Measurements from ENCODE around the gene NCOA5.

NCOA5 gene

DNA sequence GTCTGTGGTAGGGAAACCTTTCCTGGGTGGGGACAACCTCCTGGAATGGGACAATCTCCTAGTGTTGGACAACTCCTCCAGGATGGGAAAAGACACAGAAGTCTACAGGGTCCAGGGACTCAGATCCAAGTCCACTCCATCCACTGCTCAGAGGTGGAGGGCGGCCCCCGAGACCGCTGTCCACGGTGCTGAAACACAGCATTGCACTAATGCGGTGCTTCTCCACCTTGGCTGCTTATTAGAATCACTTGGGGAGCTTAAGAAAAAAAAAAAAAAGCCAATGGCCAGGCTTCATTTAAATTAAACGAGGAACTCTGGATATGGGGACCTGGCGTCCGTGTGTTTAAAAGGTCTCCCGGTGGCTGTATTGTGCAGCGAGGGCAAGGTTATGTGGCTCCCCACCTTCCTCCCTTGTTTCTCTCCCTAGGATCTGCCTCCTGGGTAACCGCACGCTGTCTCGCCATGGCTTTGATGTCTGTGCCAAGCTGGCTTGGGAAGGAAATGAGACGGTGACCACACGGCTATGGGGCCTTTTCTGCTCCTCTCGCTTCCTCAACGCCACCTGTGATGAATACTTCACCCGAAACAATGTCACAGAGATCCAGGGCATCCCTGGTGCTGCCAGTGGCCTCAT, 48.7 kb downstream of the NCOA5 start:
- no peak for DNase-seq (ENCODE audit: low spot score)

DNA sequence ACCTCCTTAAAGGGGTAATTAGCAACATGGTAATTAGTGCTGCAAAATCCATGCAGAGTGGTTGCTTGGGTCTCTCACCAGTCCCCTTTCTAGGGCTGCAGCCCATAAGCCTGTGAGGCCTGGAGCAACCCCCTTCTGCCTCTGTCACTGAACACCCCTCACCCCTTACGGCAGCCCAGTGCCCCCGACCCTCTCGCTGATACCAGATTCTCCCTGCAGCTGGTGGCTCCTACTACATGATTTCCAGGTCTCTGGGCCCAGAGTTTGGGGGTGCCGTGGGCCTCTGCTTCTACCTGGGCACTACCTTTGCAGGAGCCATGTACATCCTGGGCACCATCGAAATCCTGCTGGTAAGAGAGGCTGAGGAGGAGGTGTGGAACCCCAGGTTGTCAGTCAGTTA, 52.7 kb downstream of the NCOA5 start:
- DNase-seq (ENCODE audit: low spot score): no peak

- peak; percentile 48 for DNase-seq (ENCODE audit: low spot score)
Measured at GRCh38 chr20:46036370-46036769, 53.4 kb downstream of the NCOA5 start.

- DNase-seq (ENCODE audit: low spot score): no peak
Measured at GRCh38 chr20:46035713-46036112, 54.0 kb downstream of the NCOA5 start.

DNA sequence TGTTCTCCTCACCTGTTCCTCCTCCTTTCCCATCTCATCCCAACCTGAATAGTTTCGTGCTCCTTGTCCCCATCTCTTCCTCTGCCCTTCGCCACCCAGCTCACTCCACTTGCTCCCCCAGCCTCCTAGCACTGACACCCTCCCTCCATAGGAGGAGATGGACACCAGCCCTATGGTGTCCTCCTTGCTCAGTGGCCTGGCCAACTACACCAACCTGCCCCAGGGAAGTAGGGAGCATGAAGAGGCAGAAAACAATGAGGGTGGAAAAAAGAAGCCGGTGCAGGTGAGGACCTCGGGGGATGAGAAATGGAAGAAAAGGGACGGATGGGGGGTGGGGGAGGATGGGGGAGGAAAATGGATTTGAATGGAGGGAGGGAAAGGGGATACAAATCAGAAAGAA, 54.5 kb downstream of the NCOA5 start:
- DNase-seq (ENCODE audit: low spot score): no peak

GRCh38 chr20:46034039-46034438, 55.7 kb downstream of the NCOA5 start:
- DNase-seq (ENCODE audit: low spot score): no peak

DNA sequence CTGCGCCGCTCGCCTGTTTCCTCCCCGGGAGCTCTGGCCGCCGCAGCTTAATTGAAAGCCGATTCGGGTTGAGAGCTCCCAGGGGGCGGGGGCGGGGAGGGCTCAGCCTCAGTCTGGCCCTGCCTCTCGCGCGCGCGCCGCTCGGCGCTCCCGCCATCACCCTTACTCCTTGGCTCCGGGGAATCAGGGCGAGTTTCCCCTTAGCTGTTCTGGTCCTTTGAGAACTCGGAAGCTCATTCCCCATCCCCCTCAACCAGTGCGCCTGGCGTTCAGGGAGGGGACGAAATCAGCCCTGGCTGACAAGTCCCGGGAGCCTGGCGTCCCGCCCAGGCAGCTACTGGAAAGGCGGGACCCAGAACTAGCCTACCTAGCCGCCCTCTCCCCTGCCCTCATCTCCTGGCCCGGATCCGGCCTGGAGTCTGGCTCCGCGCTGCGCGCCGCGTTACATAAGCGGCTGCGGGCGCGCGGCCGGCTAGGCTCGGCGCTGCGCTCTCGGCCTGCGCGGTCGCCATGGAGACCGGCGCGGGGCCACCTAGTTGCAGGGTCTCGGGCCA, 58.0 kb downstream of the NCOA5 start:
- peak; percentile 82 for DNase-seq (ENCODE audit: low spot score)

GRCh38 chr20:46031014-46031569, 58.7 kb downstream of the NCOA5 start:
- DNase-seq (ENCODE audit: low spot score): no peak

DNA sequence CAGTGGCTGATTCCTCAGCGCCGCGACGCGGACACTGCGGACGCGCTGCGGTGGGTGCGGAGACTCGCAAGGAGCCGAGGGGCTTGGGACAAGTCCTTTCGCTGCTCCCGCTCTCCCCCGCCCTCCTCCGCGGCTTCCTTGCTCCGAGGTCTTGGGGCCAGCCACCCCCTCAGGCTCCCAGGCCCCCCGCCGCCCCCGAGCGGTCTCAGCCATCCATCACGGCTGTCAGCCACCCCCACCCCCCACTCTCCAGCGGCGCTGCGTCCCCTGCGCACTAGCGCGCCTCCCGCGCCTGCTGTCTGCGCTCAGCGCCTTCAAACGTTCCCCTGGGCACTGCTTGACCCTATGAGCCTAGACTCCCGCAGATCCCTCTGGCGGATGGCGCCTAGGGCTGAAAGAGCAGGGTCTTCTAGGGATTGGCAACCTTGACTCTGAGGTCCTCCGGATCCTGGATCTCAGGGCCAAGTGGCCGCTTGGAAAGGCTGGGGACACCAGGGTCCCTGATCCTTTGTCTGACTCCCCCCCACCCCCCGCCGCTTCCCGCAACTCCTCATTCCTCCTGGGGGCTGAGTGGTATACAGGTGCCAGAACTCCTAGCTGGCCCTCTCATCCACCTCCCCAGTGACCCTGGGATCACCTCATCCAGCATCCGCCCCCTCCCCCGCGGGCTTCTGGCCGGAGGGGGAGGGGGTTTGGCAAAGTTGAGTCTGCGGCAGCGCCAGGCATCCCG, 59.3 kb downstream of the NCOA5 start:
- DNase-seq (ENCODE audit: low spot score): no peak

- DNase-seq (ENCODE audit: low spot score): peak; percentile 81
Measured at GRCh38 chr20:46028772-46029371, 60.9 kb downstream of the NCOA5 start, which contains the start of gene SLC12A5. Gene SLC12A5, plus strand, starts transcription at chr20:46029215. Its CDS starts 130 bp downstream, at chr20:46029345.

DNA sequence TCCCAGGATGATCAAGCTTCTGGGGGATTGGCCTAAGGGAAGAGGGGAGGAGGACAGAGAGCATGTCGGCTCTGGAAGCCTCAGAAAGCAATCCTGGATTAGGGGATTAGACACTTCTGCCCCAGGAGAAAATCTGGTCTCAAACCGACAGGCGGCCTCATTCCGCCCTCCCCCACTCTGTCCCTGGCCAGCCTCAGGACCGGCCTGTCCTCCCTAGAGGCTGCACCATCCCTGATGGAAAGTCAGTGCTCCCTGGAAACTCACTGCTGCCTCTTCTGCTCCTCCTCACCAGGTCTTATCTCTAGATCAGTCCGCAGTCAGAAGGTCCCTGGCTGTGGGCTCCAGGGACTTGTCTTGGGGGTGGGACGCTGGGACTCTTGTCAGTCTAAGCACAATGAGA, 61.7 kb downstream of the NCOA5 start:
- no peak for DNase-seq (ENCODE audit: low spot score)

DNA sequence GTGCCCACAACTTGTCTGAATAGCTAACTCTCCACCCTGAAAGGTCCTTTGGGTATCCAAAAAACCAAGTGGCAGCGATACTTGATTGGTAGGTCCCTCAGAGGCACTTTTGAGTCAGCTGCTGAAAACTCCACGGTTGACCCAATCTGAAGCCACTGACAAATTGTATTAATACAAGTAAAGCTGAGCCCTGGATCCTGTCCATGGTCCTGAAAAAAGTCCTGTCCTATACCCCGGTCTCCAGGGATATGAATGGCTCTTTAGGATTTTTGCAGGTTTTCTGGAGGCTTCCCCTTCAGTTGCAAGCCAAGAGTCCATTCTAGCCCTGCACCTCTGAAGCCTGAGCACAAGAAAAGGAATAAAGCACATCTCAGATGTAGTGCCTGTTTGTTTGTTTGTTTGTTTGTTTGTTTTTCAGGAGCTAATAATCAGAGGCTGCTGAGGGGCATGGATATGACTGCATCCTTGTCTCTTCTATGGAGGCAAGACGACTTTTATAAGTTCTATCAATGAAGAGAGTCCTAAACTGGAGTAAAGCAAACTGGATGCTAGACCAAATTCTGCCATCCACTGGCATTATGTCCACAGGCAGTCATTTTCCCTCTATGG, 62.4 kb downstream of the NCOA5 start:
- DNase-seq (ENCODE audit: low spot score): no peak

DNA sequence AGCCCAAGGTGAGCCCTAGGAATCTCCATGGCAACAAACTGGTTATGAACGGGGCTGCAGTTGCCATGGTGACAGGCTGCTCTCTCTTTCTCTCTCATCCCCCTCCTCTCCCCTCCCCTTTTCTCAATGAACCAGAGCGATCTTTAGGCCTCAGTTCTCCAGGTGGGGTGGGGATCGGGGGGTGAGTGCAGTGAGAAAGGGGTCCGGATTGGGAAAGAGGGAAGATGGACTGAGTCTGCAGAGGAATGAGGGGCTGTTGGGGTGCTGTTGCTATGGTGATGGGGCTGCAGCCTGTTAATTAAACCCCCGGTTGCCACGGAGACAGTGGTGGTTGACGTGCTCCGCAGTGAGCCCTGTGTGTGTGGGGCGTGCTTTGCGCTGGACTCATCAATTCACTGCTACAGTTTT, 64.4 kb downstream of the NCOA5 start:
- DNase-seq (ENCODE audit: low spot score): peak; percentile 52

- no peak for DNase-seq (ENCODE audit: low spot score)
Measured at GRCh38 chr20:46023999-46024398, 65.8 kb downstream of the NCOA5 start.

GRCh38 chr20:46023148-46023484, 66.6 kb downstream of the NCOA5 start:
- no peak for DNase-seq (ENCODE audit: low spot score)

- peak; percentile 78 for DNase-seq (ENCODE audit: low spot score)
Measured at GRCh38 chr20:46022411-46023147, 67.2 kb downstream of the NCOA5 start.

DNA sequence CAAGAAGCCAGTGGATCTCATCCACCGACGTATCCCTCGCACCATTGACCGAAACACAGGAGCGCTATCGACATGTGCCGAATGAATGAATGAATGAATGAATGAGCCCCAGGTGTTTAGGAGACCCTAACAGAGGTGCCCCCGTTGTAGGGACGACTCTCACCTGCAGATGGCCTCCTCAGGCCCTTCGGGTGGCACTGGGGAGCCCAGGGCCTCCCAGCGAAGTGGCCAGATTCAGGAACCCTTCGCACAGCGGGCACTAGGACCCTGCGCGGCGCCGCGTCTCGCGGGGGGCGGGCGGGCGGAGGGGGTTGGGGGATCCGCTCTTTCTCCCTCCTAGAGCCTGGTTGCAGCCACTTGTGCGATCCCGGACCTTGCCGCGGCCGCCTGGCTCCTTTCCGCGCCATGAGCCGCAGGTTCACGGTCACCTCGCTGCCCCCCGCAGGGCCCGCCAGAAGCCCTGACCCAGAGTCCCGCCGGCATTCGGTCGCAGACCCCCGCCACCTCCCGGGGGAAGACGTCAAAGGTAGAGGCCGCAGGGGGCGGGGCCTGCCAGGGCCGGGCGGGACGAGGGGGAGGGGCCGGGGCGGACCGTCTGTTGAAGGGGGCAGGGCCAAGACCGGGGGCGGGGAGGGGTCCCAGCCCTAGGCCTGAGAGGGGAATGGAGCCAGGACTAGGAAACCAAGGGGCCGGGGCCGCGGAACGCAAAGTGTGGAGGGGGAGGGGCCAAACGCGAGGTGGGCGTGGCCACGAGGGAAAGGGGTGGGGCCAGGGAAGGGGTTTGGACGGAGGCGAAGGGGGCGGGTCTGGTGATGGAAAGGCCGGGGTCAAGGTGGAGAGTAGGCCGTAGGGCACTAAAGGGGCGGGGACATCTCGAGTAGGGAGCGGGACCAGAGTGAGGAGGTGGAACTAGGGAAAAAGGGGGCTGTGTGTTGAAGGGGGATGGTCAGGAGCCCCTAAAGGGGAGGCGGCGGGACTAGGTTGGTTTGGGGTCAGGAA, 68.1 kb downstream of the NCOA5 start:
- DNase-seq (ENCODE audit: low spot score): peak; percentile 77

DNA sequence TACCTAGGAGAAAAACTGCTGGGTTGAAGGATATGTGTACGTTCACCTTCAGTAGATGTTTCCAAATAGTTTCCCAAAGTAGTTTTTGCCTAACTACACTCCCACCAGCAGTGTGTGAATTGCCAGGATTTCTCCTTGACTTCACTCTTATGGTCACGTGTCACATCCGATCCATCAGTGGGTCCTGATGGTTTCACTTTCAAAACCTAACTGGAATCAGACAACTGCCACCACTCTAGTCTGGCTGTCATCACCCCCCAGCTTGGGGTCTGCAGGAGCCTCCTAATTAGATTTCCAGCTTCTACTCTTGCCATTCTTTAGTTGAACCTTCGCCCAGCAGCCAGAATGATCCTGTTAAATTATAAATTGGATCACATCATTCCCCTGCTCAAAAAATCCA, 69.2 kb downstream of the NCOA5 start:
- DNase-seq (ENCODE audit: low spot score): no peak

DNA sequence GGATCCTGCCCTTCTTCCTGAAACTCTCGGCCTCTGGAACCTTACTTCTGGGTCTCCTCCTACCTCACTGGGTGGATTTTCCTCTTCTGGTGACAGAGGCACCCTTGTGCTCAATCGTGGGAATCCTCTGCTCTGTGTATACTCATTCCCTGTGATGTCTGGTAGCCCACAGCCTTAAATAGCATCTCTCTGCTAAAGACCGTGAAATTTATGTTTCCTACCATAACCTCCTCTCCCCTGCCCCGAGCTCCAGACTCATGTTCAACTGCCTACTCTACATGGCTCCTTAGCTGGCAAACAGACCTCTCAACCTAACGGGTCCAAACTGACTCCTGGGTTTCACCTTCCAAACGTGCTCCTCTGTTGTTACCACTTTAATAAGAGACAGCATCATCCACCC, 71.2 kb downstream of the NCOA5 start:
- no peak for DNase-seq (ENCODE audit: low spot score)

GRCh38 chr20:46018112-46018511, 71.7 kb downstream of the NCOA5 start:
- DNase-seq (ENCODE audit: low spot score): no peak
